HUES6 (cell line): ENCODE results near the gene OLFML1.

Experiments
- H3K27ac ChIP-seq: 2 replicates; pipeline ENCODE4 v1.7.0; 2013; ENCODE audit warnings: low read depth, mild to moderate bottlenecking, low read length, inconsistent platforms
- H3K27me3 ChIP-seq: 2 replicates; pipeline ENCODE4 v1.6.1; 2013; ENCODE audit warnings: low read length; ENCODE audit not compliant: control insufficient read depth, insufficient read depth
- H3K36me3 ChIP-seq: 2 replicates; pipeline ENCODE4 v1.6.1; 2013; ENCODE audit warnings: low read length; ENCODE audit not compliant: control insufficient read depth, insufficient read depth
- H3K4me1 ChIP-seq: 2 replicates; pipeline ENCODE4 v1.6.1; 2013; ENCODE audit warnings: low read length; ENCODE audit not compliant: control insufficient read depth, insufficient read depth
- H3K4me3 ChIP-seq: 2 replicates; pipeline ENCODE4 v1.5.1; 2013; ENCODE audit warnings: low read depth, low read length
- H3K9ac ChIP-seq: one replicate; pipeline ENCODE4 v1.6.1; 2013; ENCODE audit warnings: mild to moderate bottlenecking, low read length
- H3K9me3 ChIP-seq: 2 replicates; pipeline ENCODE4 v1.6.1; 2013; ENCODE audit warnings: low read depth, low read length; ENCODE audit not compliant: control insufficient read depth, insufficient read depth

The OLFML1 gene

GRCh38 chr11:7449841-7450214, 35.5 kb upstream of the OLFML1 start:
- H3K4me3 ChIP-seq: no peak overlapping the region
- no peak overlapping the region for H3K9ac ChIP-seq
- H3K27me3 ChIP-seq: no peaks in the 10 kb centered on the region
- H3K9me3 ChIP-seq: no peaks in the 10 kb centered on the region
- peaks cover 6% of the 10 kb centered on the region; the same call in 1 of the 2 replicates for H3K4me1 ChIP-seq
- H3K36me3 ChIP-seq: no peaks in the 10 kb centered on the region
- H3K27ac ChIP-seq: no peak overlapping the region

- H3K36me3 ChIP-seq: no peaks in the 10 kb centered on the region
- no peak overlapping the region for H3K27ac ChIP-seq
- H3K4me1 ChIP-seq: peaks cover 2% of the 10 kb centered on the region; the same call in 1 of the 2 replicates
Observed at GRCh38 chr11:7450836-7451235, 34.5 kb upstream of the OLFML1 start.

GRCh38 chr11:7451520-7451919, 33.8 kb upstream of the OLFML1 start:
- no peaks in the 10 kb centered on the region for H3K27me3 ChIP-seq
- H3K9ac ChIP-seq: no peak overlapping the region
- no peaks in the 10 kb centered on the region for H3K9me3 ChIP-seq
- no peak overlapping the region for H3K27ac ChIP-seq
- peaks cover 2% of the 10 kb centered on the region; the same call in 1 of the 2 replicates for H3K4me1 ChIP-seq
- no peak overlapping the region for H3K4me3 ChIP-seq
- H3K36me3 ChIP-seq: no peaks in the 10 kb centered on the region

More at GRCh38 chr11:7450836-7451235, 34.5 kb upstream of the OLFML1 start:
- Histone ChIP-seq H3K9ac (no peak overlapping the region), H3K9me3 (no peaks in the 10 kb centered on the region), H3K27me3 (no peaks in the 10 kb centered on the region), H3K4me3 (no peak overlapping the region)

- Histone ChIP-seq H3K4me1 (peaks cover 2% of the 10 kb centered on the region; the same call in 1 of the 2 replicates), H3K36me3 (no peaks in the 10 kb centered on the region), H3K4me3 (no peak overlapping the region), H3K9ac (no peak overlapping the region), H3K27ac (no peak overlapping the region), H3K9me3 (no peaks in the 10 kb centered on the region), H3K27me3 (no peaks in the 10 kb centered on the region)
Observed at GRCh38 chr11:7451952-7452494, 33.3 kb upstream of the OLFML1 start.

GRCh38 chr11:7454854-7455253, 30.5 kb upstream of the OLFML1 start:
- Histone ChIP-seq H3K27me3 (no peaks in the 10 kb centered on the region), H3K27ac (no peak overlapping the region), H3K9me3 (no peaks in the 10 kb centered on the region), H3K9ac (no peak overlapping the region), H3K36me3 (no peaks in the 10 kb centered on the region), H3K4me1 (peaks cover 2% of the 10 kb centered on the region; the same call in 1 of the 2 replicates), H3K4me3 (no peak overlapping the region)

GRCh38 chr11:7457211-7457610, 28.1 kb upstream of the OLFML1 start:
- no peaks in the 10 kb centered on the region for H3K36me3 ChIP-seq
- no peak overlapping the region for H3K9ac ChIP-seq
- no peaks in the 10 kb centered on the region for H3K4me1 ChIP-seq
- H3K4me3 ChIP-seq: no peak overlapping the region
- H3K9me3 ChIP-seq: no peaks in the 10 kb centered on the region
- no peaks in the 10 kb centered on the region for H3K27me3 ChIP-seq
- no peak overlapping the region for H3K27ac ChIP-seq

GRCh38 chr11:7462706-7463105, 22.6 kb upstream of the OLFML1 start:
- Histone ChIP-seq H3K4me3 (no peak overlapping the region), H3K27ac (no peak overlapping the region), H3K4me1 (no peaks in the 10 kb centered on the region), H3K9me3 (no peaks in the 10 kb centered on the region), H3K9ac (no peak overlapping the region), H3K36me3 (no peaks in the 10 kb centered on the region), H3K27me3 (no peaks in the 10 kb centered on the region)

- H3K4me3 ChIP-seq: no peak overlapping the region
- H3K9ac ChIP-seq: no peak overlapping the region
- H3K27ac ChIP-seq: no peak overlapping the region
- no peaks in the 10 kb centered on the region for H3K9me3 ChIP-seq
- H3K27me3 ChIP-seq: no peaks in the 10 kb centered on the region
- H3K36me3 ChIP-seq: no peaks in the 10 kb centered on the region
- no peaks in the 10 kb centered on the region for H3K4me1 ChIP-seq
Observed at GRCh38 chr11:7467652-7468051, 17.7 kb upstream of the OLFML1 start.

GRCh38 chr11:7469351-7469865, 15.9 kb upstream of the OLFML1 start:
- Histone ChIP-seq H3K9me3 (no peaks in the 10 kb centered on the region), H3K4me1 (no peaks in the 10 kb centered on the region), H3K4me3 (no peak overlapping the region), H3K27me3 (no peaks in the 10 kb centered on the region), H3K9ac (no peak overlapping the region), H3K27ac (no peak overlapping the region), H3K36me3 (no peaks in the 10 kb centered on the region)

- H3K4me1 ChIP-seq: no peaks in the 10 kb centered on the region
- H3K9me3 ChIP-seq: no peaks in the 10 kb centered on the region
- no peak overlapping the region for H3K9ac ChIP-seq
- H3K27ac ChIP-seq: no peak overlapping the region
- H3K27me3 ChIP-seq: no peaks in the 10 kb centered on the region
- no peak overlapping the region for H3K4me3 ChIP-seq
- H3K36me3 ChIP-seq: no peaks in the 10 kb centered on the region
Observed at GRCh38 chr11:7471071-7471470, 14.2 kb upstream of the OLFML1 start.

GRCh38 chr11:7473717-7474116, 11.6 kb upstream of the OLFML1 start:
- no peak overlapping the region for H3K9ac ChIP-seq
- no peak overlapping the region for H3K27ac ChIP-seq
- H3K4me3 ChIP-seq: no peak overlapping the region
- H3K4me1 ChIP-seq: no peaks in the 10 kb centered on the region
- H3K9me3 ChIP-seq: no peaks in the 10 kb centered on the region
- no peaks in the 10 kb centered on the region for H3K36me3 ChIP-seq
- H3K27me3 ChIP-seq: no peaks in the 10 kb centered on the region
